Osteocyte (in vitro differentiated cells): ENCODE data around the gene ROPN1L. TPM values are rescaled to one million over a fixed set of nuclear protein-coding genes. Genes with fewer than 3 reads are reported as not detected.

Source experiments
- DNase-seq: peaks from one replicate; pipeline ENCODE4 v3.0.0; 2021; ENCODE audit warnings: mixed read lengths; ENCODE audit not compliant: unreplicated experiment; ENCODE audit errors: extremely low spot score
- H3K27ac Mint-ChIP-seq: one replicate; pipeline ENCODE4 v1.8.0; 2021; ENCODE audit warnings: mild to moderate bottlenecking, mixed read lengths; ENCODE audit not compliant: unreplicated experiment
- H3K27me3 Mint-ChIP-seq: one replicate; pipeline ENCODE4 v1.8.0; 2021; ENCODE audit warnings: mixed read lengths; ENCODE audit not compliant: unreplicated experiment
- H3K36me3 Mint-ChIP-seq: one replicate; pipeline ENCODE4 v1.8.0; 2021; ENCODE audit warnings: mixed read lengths; ENCODE audit not compliant: unreplicated experiment
- H3K4me1 Mint-ChIP-seq: one replicate; pipeline ENCODE4 v1.8.0; 2021; ENCODE audit warnings: mixed read lengths; ENCODE audit not compliant: unreplicated experiment
- H3K4me3 Mint-ChIP-seq: one replicate; pipeline ENCODE4 v1.8.0; 2021; ENCODE audit warnings: mild to moderate bottlenecking, moderate library complexity, mixed read lengths; ENCODE audit not compliant: unreplicated experiment
- H3K9me3 Mint-ChIP-seq: one replicate; pipeline ENCODE4 v1.8.0; 2021; ENCODE audit warnings: mixed read lengths; ENCODE audit not compliant: unreplicated experiment
- CTCF ChIP-seq: fragments of 200-600 bp; sonication (generic); IDR thresholded peaks from 2 replicates; pipeline ENCODE4 v1.5.0; 2021; ENCODE audit warnings: antibody characterized with exemption, mild to moderate bottlenecking, moderate library complexity
- total RNA-seq: library from RNA; stranded (reverse); gene quantifications from 2 replicates; pipeline ENCODE4 v1.2.1, GENCODE V29; 2021

Gene ROPN1L
- total RNA-seq, 1 donor from 2014 or later: not detected

GRCh38 chr5:10461904-10462555, 20.4 kb downstream of the ROPN1L start:
- DNase-seq: no peak
- peaks cover 21% of the 10 kb centered on the region for H3K27me3 Mint-ChIP-seq
- H3K4me3 Mint-ChIP-seq: no peak overlapping the region
- no peaks in the 10 kb centered on the region for H3K9me3 Mint-ChIP-seq
- peaks cover 27% of the 10 kb centered on the region for H3K4me1 Mint-ChIP-seq
- H3K36me3 Mint-ChIP-seq: peaks cover 2% of the 10 kb centered on the region
- no peak overlapping the region for H3K27ac Mint-ChIP-seq
- no peak for TF ChIP-seq CTCF

GRCh38 chr5:10463566-10463965, 21.9 kb downstream of the ROPN1L start:
- no peak for DNase-seq
- H3K4me1 Mint-ChIP-seq: peaks cover 34% of the 10 kb centered on the region
- no peaks in the 10 kb centered on the region for H3K9me3 Mint-ChIP-seq
- no peak for TF ChIP-seq CTCF
- no peak overlapping the region for H3K27ac Mint-ChIP-seq
- H3K27me3 Mint-ChIP-seq: peaks cover 22% of the 10 kb centered on the region
- no peak overlapping the region for H3K4me3 Mint-ChIP-seq
- peaks cover 2% of the 10 kb centered on the region for H3K36me3 Mint-ChIP-seq

GRCh38 chr5:10464173-10464572, 22.5 kb downstream of the ROPN1L start:
- H3K9me3 Mint-ChIP-seq: no peaks in the 10 kb centered on the region
- peaks cover 2% of the 10 kb centered on the region for H3K36me3 Mint-ChIP-seq
- no peak for DNase-seq

GRCh38 chr5:10465726-10466125, 24.0 kb downstream of the ROPN1L start:
- Mint-ChIP-seq H3K36me3 (peaks cover 2% of the 10 kb centered on the region), H3K4me1 (peaks cover 30% of the 10 kb centered on the region), H3K4me3 (no peak overlapping the region), H3K27ac (no peak overlapping the region), H3K9me3 (no peaks in the 10 kb centered on the region), H3K27me3 (peaks cover 22% of the 10 kb centered on the region)
- no peak for DNase-seq
- TF ChIP-seq CTCF: no peak

More at GRCh38 chr5:10464173-10464572, 22.5 kb downstream of the ROPN1L start:
- Mint-ChIP-seq H3K27me3 (peaks cover 22% of the 10 kb centered on the region), H3K4me1 (peaks cover 35% of the 10 kb centered on the region), H3K4me3 (no peak overlapping the region), H3K27ac (no peak overlapping the region)
- no peak for TF ChIP-seq CTCF

GRCh38 chr5:10466446-10467073, 24.9 kb downstream of the ROPN1L start:
- TF ChIP-seq CTCF: no peak
- no peak overlapping the region for H3K27ac Mint-ChIP-seq
- no peak overlapping the region for H3K4me3 Mint-ChIP-seq

More at GRCh38 chr5:10466446-10467073, 24.9 kb downstream of the ROPN1L start:
- DNase-seq: no peak
- H3K9me3 Mint-ChIP-seq: no peaks in the 10 kb centered on the region
- peaks cover 2% of the 10 kb centered on the region for H3K36me3 Mint-ChIP-seq
- peaks cover 19% of the 10 kb centered on the region for H3K27me3 Mint-ChIP-seq
- peaks cover 23% of the 10 kb centered on the region for H3K4me1 Mint-ChIP-seq
